ENCODE measurements around the gene CECR2.

Gene CECR2

DNA sequence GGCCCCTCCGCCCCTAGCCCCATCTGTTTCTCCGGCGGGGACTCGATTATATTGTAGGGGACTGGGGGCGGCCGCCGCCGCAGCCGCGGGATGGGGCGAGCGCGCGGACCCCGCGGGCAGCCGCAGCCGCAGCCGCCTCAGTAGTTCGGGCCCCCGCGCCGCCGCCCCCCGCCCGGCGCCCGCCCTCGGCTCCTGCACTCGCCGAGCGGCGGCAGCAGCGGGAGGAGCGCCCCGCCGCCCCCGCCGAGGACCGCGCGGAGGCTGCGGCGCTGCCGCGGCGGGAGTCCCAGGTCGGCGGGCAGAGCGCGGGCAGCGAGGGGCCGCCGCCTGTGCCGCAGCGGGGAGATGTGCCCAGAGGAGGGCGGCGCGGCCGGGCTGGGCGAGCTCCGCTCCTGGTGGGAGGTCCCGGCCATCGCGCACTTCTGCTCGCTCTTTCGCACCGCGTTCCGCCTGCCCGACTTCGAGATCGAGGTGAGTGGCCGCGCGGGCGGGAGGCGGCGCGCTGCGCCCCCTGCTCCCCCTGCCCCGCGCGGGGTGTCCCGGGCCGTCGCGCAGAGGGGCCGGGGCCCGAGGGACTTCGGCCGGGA, at the start of gene CECR2:
Gene CECR2 (plus strand): TSS at position 22 of the 587 bp plus-strand sequence. CDS start 324 bp downstream, at position 346.
- peak; percentile 3 for DNase-seq

DNA sequence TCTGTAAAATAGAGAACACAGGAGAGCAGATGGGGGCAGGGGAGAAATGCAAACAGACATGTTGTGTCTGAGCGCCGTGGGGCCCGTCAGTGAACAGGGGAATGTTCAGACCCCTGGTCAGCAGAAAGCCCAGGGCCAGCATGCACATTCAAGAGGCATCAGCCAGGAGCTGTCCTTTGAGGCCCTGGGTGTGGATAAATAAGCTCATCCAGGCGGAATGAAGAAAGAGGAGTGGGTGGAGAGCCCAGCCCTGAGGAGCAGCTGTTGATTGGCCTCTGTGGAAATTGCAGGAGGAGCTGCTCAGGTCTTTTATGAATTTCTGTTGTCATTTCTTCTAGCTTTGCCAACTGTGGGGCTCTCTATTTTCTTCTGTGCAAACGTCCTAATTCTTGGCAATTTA, 49.7 kb upstream of the CECR2 start:
- no peak for DNase-seq

DNA sequence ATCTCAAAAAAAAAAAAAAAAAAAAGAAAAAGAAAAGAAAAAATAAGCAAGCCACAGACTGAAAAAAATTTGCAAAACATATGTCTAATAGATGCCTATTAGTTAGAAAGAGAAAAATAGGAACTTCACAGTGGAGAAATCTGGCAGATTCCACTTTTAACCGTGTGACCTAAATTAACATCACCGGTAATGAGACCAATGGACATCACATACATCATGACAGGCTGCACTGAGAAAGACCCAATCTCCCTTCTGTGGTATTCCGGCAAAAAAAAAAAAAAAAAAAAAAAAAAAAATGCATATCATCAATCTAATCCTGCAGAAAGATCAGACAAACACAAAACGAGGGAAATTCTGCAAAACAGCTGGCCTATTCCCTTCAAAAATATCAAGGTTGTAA, 46.7 kb upstream of the CECR2 start:
- no peak for DNase-seq

DNA sequence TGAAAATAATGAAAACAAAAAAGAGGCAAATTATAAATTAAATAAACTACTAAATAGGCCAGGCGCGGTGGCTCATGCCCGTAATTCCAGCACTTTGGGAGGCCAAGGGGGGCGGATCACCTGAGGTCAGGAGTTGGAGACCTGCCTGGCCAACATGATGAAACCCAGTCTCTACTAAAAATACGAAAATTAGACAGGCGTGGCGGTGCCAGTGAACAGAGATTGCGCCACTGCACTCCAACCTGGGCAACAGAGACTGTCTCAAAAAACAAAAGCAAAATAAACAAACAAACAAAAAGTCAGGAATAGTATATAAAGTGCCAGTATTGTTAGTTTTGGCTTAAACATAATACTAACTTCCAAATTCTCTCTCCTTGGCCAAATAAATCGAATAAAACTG, 37.6 kb upstream of the CECR2 start:
- DNase-seq = no peak

DNA sequence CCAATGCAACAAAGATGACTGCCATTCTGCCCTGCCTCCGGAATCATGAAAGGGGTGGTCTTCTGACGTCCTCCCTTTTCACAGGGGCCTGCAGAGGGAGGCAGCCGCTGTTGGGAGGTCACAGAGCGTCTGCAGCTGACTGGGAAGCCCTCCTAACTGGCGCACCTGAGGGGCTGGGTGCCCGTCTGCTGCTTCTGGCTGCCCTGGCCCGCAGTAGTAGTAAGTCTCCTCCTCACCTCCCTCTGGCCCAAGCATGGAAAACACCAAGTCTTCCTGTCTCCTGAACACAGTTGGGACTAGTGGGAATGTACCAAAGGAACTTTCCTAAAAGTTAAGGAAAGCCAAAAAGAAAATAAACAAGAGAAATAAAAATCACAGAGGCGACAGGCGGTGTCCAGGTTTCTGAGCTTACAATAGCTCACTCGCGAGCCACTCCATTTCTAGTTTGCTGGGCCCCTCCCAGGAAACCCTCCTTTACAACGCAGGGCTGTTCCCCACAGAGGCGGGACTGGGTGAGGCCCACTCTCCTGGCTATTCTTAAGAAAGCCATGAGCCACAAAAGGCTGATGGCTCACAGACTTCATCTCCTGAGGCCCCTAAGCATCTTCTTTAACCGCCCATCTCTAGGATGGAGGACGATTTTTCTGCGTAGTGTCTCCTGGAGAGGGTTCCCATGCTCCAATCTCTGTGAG, 37.0 kb upstream of the CECR2 start:
- no peak for DNase-seq

DNA sequence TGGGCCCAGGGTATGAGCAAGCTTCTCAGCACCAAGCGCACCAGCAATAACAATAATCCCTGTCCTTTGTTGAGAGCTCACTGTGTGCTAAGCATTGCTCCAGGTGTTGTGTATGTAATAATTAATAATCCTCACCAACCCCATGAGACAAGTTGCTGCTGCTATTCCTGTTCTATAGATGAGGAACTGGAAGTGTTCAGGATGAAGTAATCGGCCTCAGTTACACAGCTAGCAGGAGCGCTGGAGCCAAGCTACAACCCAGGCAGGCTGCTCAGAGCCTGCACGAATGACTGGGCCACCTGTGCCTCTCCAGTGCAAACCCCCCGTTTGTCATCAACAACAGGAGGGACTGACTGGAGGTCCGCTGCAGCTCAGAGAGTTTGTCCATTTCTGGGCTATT, 35.2 kb upstream of the CECR2 start:
- no peak for DNase-seq

DNA sequence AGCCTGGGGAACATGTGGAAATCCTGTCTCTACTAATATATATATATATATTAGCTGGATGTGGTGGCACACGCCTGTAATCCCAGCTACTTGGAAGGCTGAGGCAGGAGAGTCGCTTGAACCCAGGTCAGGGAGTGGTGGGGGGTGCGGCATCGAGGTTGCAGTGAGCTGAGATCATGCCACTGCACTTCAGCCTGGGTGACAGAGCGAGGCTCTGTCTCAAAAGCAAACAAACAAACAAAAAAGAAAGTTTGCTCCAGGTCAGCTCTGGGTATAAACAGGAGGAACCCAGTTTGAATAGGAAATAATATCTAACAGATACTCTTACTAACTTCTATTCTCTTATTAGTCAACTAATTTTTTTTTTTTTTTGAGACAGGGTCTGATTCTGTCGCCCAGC, 34.3 kb upstream of the CECR2 start:
- DNase-seq = no peak

DNA sequence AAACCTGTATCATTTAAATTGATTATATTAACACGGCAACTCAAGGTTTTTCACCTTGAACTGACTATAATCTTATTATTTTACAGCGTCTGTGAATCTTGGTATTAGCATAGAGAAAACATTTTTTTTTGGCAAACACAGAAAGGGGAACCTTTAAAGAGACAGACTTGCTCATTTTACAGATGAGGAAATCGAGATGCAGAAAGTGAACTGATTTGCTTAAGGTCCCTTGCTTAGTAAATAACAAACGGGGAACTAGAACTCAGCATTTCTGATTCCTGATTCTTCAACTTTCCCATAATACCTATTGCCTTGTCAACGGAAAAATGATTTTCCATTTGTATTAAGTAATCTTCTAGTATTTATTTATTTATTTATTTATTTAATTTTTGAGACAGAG, 33.2 kb upstream of the CECR2 start:
- DNase-seq = no peak

DNA sequence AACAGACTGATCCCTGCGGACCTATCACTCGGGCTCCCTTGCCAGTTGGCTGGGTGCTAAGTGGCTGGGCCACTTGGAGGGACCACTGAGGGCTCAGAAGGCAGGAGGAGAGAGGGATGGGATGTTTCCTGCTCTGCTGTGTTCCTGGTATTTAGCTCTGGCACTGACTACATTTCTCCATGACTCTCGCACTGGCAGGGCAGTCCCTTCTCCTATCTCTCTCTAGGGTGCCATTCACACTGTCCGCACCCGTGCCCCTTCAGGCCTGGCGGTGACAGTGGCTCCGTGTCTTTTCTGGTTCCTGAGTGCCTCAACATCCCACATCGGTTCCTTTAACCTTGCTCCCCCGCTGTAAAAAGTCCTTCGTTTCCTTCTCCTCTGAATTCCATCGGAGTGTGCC, 31.6 kb upstream of the CECR2 start:
- DNase-seq = no peak

DNA sequence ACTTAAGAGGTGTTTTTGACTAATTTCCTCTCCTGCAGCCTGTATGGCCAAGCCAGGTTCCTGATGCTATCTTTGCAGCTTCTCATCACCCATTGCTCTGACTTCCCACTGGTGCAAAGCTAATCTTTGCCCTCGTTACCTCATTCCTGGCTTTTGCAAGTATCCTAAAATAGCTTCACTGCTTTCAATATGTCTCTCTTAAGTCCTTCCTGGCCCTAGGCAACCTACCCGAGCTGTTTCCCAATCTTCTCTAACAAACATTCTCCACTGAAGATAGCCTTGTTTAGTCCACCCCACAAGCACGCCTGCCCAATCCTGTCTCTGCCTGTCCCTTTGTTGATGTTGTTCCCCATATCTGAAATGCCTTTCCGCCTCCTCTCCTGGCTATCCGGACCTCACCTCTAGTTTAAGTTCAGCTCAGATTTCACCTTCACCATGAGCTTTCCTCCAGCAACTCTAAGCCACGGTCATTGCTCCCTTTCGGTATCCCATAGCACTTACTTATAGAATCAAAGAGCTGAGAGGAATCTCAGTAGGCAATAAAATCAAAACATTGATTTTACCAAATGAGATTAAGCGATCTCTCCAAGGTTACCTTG, 30.1 kb upstream of the CECR2 start:
- no peak for DNase-seq

DNA sequence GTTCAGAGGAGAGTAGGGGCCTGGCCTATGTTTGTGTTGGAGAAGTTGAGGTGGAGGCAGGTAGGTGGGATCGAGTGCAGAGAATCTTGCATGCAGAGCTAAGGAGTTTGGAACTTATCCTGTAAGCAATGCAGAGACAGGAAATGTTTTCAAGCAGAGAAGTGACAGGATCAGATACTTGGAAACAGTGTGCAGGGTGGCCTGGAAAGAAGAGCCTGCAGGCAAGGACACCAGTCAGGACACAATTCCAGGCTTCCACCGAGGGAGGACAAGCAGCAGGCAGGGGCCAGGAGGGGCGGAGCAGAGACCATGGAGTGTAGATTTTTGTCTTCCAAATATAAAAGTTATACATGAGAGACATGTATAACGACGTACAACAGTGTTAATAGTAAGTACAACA, 26.9 kb upstream of the CECR2 start:
- no peak for DNase-seq

DNA sequence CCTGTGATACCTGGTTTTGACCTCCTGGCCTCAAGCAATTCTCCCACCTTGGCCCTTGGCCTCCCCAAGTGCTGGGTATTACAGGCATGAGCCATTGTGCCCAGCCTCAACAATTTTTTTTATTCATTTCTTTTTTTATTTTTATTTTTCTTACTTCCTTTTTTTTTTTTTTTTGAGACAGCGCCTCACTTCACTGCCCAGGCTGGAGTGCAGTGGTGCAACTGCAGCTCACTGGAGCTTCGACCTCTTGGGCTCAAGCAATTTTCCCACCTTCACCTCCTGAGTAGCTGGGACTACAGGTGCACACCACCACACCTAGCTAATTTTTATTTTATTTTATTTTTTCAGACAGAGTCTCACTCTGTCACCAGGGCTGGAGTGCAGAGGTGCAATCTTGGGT, 25.5 kb upstream of the CECR2 start:
- no peak for DNase-seq

DNA sequence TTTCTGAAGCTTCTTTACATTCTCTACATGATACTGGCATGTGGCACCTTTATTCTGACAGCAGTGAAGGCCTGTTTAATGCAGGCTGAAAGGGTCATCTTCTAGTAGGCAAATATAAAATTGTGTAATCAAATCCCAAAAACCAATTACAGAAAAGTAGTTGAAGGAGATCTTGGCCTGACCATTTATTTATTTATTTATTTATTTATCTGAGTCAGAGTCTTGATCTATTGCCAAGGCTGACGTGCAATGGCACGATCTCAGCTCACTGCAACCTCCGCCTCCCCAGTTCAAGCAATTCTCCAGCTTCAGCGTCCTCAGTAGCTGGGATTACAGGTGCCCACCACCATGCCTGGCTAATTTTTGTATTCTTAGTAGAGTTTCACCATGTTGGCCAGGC, 22.7 kb upstream of the CECR2 start:
- DNase-seq = no peak

DNA sequence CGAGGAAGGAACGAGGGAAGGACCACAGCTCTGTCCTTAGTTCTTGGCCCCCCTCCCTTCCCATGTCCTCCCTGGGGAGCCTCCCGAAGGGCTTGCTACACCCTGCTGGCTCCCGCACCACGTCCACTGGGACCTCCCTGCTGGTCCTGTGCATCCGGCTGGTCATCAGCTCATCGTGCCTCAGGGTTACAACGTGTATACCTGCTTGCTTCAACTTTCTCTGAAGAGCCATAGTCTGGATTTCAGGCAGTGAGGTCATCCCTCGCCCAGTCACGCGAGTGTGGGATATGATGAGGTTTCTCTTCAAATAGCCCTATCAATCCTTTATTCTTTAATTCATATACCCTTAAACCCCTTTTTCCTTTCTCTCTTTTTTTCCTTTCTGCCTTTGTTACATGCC, 21.5 kb upstream of the CECR2 start:
- DNase-seq = no peak

DNA sequence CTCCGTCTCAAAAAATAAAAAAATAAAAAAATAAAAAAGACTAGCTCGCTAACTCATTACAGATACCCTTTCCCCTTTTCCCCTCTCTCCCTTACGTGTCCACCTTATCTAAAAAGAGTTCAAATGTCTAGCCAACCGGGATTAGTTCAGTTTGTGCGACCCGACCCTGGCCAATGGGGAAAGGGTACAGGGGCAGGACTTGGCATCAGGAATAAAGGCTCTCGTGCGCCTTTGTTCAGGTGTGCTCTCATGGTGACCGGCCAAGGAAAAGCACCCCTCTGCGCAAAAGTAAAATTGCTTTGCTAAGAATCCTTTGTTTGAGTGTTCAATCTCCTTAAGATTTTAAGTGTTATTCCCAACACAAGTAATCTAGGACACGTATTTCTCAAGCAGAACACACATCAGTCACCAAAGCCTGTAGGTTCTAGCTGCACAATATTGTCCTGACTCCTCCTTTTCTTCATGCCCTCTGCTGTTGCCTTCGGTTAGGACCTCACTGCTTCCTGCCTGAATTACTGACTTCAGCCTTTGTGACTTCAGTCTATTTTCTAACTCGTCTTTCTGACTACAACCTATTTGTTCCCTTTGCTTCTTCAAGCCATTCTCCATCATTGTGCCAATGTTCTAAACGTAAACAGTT, 20.7 kb upstream of the CECR2 start:
- DNase-seq = no peak

DNA sequence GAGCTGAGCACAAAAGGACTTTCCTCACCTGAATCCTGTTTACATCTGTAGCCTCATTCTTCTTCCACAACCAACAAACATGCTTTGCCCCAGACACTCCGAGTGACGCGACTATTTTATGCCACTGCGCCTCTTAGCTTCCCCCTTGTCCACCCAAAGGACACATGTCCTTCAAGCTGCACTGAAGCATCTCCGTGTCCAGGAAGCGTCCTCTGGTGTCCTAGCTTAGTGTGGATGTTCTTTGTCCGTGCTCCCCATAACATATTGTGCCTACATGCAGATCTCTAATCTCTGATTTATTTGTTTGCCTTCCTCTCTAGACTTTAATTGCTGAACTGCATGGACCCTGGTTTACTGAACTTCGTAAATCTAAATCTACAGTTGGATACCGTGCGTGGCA, 20.1 kb upstream of the CECR2 start:
- DNase-seq = no peak

DNA sequence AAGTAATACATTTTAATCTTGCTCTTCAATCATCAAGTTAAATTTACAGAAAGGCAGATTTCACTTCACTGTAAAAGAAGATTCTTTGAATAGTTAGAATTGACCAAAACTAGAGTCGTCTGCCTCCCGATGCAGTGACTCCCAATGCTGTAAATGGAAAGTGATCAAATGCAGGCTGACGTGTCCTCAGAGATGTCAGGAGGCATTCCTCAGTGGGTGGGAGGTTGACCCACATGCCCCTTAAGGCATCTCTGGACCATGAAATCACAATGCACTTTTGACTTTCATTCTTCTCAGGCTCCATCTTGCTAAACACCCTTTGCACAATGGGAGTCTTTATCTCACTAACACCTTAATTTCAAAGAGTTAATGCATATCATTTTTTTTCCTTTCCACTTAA, 19.0 kb upstream of the CECR2 start:
- DNase-seq = no peak

DNA sequence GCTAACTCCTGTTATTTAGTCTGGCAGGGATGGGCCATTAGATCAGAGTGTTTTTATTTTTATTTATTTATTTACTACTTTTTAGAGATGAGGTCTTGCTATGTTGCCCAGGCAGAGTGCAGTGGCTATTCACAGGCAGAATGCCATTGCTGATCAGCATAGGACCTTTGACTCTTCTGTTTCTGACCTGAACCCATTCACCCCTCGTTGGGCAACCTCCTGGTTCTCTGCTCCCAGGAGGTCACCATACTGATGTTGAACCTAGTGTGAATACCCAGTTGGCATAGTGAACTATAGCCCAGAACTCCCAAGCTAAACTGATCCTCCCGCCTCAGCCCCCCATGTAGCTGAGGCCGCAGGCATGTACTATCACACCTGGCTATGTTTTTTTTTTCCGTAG, 16.5 kb upstream of the CECR2 start:
- no peak for DNase-seq

DNA sequence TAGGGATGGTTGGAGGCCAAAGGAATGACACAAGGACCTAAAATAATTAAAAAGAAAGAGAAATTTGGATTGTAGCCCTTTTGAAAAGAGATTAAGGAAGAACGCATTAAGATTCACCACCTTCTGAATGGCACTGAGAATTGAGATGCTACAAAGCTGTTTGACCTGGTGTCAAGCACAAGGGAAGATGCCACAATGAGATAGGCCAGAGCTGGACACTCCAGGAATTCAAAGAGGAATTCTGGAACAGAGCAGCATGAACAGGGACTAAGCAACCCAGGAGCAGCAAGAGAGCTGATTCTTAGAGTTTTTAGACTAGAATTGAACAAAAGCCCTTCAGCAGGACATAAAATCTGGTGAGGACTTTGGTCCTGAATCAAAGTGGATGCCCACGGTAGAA, 11.6 kb upstream of the CECR2 start:
- no peak for DNase-seq

DNA sequence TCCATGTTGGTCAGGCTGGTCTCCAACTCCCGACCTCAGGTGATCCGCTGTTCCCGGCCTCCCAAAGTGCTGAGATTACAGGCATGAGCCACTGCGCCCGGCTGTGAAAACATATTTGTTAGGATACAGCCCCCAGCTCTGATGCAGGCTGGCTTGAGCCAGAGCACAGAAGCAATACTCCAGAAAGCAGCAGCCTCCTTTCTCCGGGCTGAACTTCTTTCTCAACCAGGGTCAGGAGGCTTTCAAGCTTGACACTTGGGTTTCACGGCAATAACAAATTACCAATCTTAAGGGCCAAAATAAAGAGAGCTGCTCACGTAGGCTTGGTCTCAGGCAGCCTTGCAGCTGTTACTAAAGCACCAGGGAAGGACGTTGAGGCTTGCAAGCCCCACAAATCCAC, 10.8 kb upstream of the CECR2 start:
- no peak for DNase-seq

DNA sequence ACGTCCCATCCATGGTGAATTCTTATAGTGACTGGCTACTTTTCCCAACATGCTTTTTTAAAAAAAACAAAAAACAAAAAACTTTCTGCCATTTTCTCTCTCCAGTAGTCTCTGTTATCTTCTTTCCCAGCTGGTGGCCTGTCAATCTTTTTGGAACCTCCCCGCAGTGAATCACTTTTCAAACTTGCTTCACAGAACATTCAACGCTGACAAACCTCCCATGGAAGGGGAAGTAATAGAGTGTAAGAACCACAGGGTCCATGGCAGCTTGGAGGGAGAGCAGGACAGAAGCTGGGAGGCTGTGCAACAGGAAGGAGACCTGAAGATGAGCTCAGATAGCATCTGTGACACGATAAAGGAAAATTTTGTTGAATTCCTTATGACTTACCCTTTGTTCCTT, 9.8 kb upstream of the CECR2 start:
- DNase-seq = no peak

DNA sequence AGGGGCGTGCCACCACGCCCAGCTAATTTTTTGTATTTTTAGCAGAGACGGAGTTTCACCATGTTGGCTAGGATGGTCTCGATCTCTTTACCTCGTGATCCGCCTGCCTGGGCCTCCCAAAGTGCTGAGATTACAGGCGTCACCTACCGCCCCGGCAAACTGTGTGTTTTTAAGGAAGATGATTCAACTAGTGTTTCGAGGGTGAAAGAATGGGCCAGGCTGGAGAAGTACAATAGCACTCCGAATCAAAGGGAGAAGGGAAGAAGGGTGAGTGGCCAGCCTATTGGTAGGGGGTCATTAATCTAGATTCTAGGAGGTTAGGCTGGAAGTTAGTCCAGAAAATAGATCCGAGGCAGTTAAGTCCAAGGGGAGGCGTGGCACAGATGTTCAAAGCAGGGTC, 2.9 kb upstream of the CECR2 start:
- DNase-seq = no peak

DNA sequence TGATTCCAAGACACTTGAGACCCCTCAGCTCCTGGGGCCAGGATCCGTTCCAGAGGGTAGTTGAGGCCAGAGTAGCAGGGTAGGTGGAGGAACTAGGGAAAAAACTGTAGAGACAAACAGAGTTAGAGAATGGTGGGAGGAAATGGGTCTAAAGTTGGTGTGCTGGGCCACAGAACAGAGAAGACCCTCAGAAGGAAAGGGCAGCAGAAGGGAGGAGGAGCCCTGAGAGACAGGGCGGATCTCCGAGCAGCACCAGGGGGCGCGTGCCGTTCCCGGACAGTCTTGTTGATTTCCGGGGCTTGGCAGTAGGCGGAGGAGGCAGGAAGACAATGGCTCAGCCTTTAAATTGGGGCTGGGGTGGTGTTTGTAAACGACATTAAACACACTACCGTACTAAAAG, 2.4 kb upstream of the CECR2 start:
- DNase-seq = peak; percentile 7

DNA sequence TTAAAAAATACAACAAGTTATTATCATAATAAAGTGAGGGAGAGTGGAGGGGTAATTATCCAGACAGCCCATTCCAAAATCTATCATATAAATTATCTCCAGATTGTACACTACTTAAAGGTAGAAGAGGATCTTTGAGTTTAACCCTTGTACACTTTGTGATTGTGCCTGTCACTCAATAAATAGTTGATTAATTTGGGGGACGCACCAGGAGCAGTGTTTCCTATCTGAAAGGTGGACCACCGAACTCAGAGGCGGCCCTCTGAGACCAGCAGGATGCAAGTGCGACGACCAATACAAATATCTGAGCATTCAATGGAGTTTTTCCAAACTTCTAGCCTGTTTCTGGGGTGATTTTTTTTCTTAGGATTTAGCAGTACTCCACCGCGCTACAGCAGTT, 1.1 kb upstream of the CECR2 start:
- DNase-seq = no peak

Measured in CD4-positive, alpha-beta T cell treated with Interleukin-10 for 1 hour (primary cell).